DOHH2 (cell line): Measurements from ENCODE around the gene POGLUT2.

Source experiments
- H3F3A ChIP-seq: fragments of 200-600 bp; sonication (generic), shearing (Covaris generic); 2 replicates; pipeline ENCODE4 v1.6.0; 2016; ENCODE audit warnings: antibody characterized with exemption, mild to moderate bottlenecking; ENCODE audit not compliant: control insufficient read depth, insufficient read depth
- H3K27ac ChIP-seq: fragments of 200-600 bp; sonication (generic); 2 replicates; pipeline ENCODE4 v1.5.1; 2014; ENCODE audit warnings: low read depth, mild to moderate bottlenecking, low read length, moderate library complexity
- H3K27me3 ChIP-seq: fragments of 200-600 bp; sonication (generic); 2 replicates; pipeline ENCODE4 v1.6.1; 2014; ENCODE audit warnings: mild to moderate bottlenecking, low read length, mixed read lengths; ENCODE audit not compliant: control insufficient read depth
- H3K36me3 ChIP-seq: fragments of 200-600 bp; sonication (generic); 2 replicates; pipeline ENCODE4 v1.6.1; 2014; ENCODE audit warnings: mild to moderate bottlenecking, low read length, moderate library complexity, mixed read lengths; ENCODE audit not compliant: control insufficient read depth
- H3K4me1 ChIP-seq: fragments of 200-600 bp; sonication (generic); 2 replicates; pipeline ENCODE4 v1.6.1; 2014; ENCODE audit warnings: mild to moderate bottlenecking, low read length, mixed read lengths; ENCODE audit not compliant: control insufficient read depth
- H3K4me2 ChIP-seq: fragments of 200-600 bp; sonication (generic); 2 replicates; pipeline ENCODE4 v1.6.0; 2014; ENCODE audit warnings: mild to moderate bottlenecking, low read length, moderate library complexity
- H3K4me3 ChIP-seq: fragments of 200-600 bp; sonication (generic); 2 replicates; pipeline ENCODE4 v1.5.1; 2014; ENCODE audit warnings: mild to moderate bottlenecking, low read length, mixed read lengths
- H3K79me2 ChIP-seq: fragments of 200-600 bp; sonication (generic); 2 replicates; pipeline ENCODE4 v1.6.1; 2014; ENCODE audit warnings: mild to moderate bottlenecking, low read length, mixed read lengths; ENCODE audit not compliant: control insufficient read depth
- H3K9me2 ChIP-seq: fragments of 200-600 bp; sonication (generic); replicated peaks from 2 replicates; pipeline ENCODE4 v1.6.1; 2014; ENCODE audit warnings: mild to moderate bottlenecking, low read length, mixed read lengths; ENCODE audit not compliant: control insufficient read depth
- H3K9me3 ChIP-seq: fragments of 200-600 bp; sonication (generic); 2 replicates; pipeline ENCODE4 v1.6.1; 2014; ENCODE audit warnings: antibody characterized with exemption, low read length, mixed read lengths; ENCODE audit not compliant: control insufficient read depth, insufficient read depth
- H4K20me1 ChIP-seq: fragments of 200-600 bp; sonication (generic); 2 replicates; pipeline ENCODE4 v1.6.0; 2014; ENCODE audit warnings: low read depth, mild to moderate bottlenecking, antibody characterized with exemption, low read length, moderate library complexity; ENCODE audit not compliant: control insufficient read depth, insufficient read depth
- EZH2phosphoT487 ChIP-seq: fragments of 200-600 bp; sonication (generic); IDR thresholded peaks from 2 replicates; pipeline ENCODE4 v1.6.1; 2017; ENCODE audit warnings: borderline replicate concordance, mild to moderate bottlenecking, antibody characterized with exemption, low read length, moderate library complexity, mixed read lengths
- TF ChIP-seq, protein P1 (sequence below): fragments of 200-600 bp; sonication (generic); IDR thresholded peaks from one replicate; pipeline ENCODE4 v1.5.1; 2014; ENCODE audit warnings: antibody characterized with exemption, mild to moderate bottlenecking, low read depth, low read length; ENCODE audit not compliant: poor library complexity, severe bottlenecking

Gene POGLUT2

DNA sequence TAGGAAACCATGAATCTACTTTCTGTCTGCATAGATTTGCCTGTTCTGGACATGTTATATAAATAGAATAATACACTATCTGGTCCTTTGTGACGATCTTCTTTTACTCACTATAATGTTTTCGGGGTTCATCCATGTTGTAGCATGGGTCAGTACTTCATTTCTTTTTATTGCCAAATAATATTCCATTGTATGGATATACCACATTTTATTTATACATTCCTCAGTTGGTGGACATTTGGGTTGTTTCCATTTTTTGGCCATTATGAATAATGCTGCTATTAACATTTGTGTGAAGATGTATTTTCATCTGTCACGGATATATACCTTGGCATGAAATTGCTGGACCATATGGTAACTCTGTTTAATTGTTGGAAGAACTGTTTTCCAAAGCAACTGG lies 6.9 kb upstream of the POGLUT2 start:
- TF ChIP-seq, protein P1, sequence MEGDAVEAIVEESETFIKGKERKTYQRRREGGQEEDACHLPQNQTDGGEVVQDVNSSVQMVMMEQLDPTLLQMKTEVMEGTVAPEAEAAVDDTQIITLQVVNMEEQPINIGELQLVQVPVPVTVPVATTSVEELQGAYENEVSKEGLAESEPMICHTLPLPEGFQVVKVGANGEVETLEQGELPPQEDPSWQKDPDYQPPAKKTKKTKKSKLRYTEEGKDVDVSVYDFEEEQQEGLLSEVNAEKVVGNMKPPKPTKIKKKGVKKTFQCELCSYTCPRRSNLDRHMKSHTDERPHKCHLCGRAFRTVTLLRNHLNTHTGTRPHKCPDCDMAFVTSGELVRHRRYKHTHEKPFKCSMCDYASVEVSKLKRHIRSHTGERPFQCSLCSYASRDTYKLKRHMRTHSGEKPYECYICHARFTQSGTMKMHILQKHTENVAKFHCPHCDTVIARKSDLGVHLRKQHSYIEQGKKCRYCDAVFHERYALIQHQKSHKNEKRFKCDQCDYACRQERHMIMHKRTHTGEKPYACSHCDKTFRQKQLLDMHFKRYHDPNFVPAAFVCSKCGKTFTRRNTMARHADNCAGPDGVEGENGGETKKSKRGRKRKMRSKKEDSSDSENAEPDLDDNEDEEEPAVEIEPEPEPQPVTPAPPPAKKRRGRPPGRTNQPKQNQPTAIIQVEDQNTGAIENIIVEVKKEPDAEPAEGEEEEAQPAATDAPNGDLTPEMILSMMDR: no peak
- no peak for TF ChIP-seq EZH2phosphoT487
- H4K20me1 ChIP-seq: no peaks in the 10 kb centered on the region
- H3K9me3 ChIP-seq: no peaks in the 10 kb centered on the region
- H3K27me3 ChIP-seq: no peaks in the 10 kb centered on the region
- no peaks in the 10 kb centered on the region for H3K9me2 ChIP-seq
- H3F3A ChIP-seq: no peaks in the 10 kb centered on the region
- H3K4me1 ChIP-seq: peaks cover 14% of the 10 kb centered on the region
- H3K27ac ChIP-seq: no peak overlapping the region
- no peak overlapping the region for H3K4me3 ChIP-seq
- H3K4me2 ChIP-seq: no peak overlapping the region
- peaks cover 24% of the 10 kb centered on the region for H3K79me2 ChIP-seq
- H3K36me3 ChIP-seq: no peaks in the 10 kb centered on the region; the same call in none of the 2 replicates

GRCh38 chr13:102800145-102801041 lies 1.6 kb upstream of the POGLUT2 start:
- Histone ChIP-seq H3K36me3 (no peaks in the 10 kb centered on the region), H3K9me3 (no peaks in the 10 kb centered on the region), H3K27me3 (no peaks in the 10 kb centered on the region), H3K27ac (no peak overlapping the region), H3K4me2 (peak overlapping the region; percentile 96), H4K20me1 (no peaks in the 10 kb centered on the region), H3K79me2 (peaks cover 42% of the 10 kb centered on the region), H3K4me3 (peak overlapping the region; percentile 95), H3F3A (peaks cover 7% of the 10 kb centered on the region), H3K9me2 (no peaks in the 10 kb centered on the region), H3K4me1 (peaks cover 30% of the 10 kb centered on the region)
- TF ChIP-seq, protein P1: peak; percentile 73
- TF ChIP-seq EZH2phosphoT487: no peak

DNA sequence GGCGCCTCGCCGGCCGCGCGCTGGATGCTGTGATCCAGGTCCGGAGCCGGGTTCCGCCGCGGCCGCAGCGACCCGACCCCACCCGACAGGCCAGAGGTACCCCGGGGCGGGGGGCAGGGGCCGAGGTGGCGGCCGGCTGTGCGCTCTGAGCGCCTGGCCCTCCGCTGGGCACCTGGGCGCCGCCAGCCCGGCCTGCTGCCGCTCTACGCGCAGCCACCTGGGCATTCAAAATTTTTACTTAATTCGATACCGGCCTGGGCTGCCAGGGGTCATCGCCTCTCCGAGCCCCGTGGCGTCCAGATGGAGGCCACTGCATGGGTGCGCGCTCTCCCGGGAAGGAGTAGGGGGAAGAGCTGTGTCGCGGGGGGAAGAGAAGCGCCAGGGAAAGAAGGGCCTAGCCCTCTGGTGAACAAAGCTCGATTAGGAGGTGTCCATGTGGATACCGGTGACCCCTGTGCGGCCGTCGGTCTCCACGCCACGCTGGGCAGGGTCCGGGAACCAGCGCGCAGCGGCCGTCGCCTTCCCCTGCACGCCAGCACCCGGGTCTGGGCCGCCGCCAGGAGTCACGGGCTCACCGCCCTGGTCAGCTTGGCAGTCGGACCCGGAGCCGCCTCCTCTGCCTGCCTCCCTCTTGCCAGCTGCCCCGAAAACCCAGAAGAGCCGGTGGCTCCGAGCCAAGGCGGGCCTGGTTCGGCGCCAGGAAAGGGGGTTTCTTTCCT lies 809 bp upstream of the POGLUT2 start:
- H3K27me3 ChIP-seq: no peaks in the 10 kb centered on the region
- no peak overlapping the region for H3K27ac ChIP-seq
- no peaks in the 10 kb centered on the region for H4K20me1 ChIP-seq
- H3K79me2 ChIP-seq: peaks cover 36% of the 10 kb centered on the region
- peak overlapping the region; percentile 96 for H3K4me2 ChIP-seq
- H3K9me3 ChIP-seq: no peaks in the 10 kb centered on the region
- peaks cover 30% of the 10 kb centered on the region for H3K4me1 ChIP-seq
- no peaks in the 10 kb centered on the region for H3K9me2 ChIP-seq
- peaks cover 7% of the 10 kb centered on the region for H3F3A ChIP-seq
- TF ChIP-seq, protein P1: no peak
- H3K36me3 ChIP-seq: no peaks in the 10 kb centered on the region
- peak overlapping the region; percentile 95 for H3K4me3 ChIP-seq
